Erythroblast (primary cell): ENCODE measurements around the gene GLRX5.
"Not testable (repeated sequence)": the region's sequence is repeated elsewhere in the genome, so short reads cannot be mapped to it uniquely, and the experiment has no call there.

Source experiments
- DNase-seq, 2 experiments: peaks; one replicate each; lab custom pipeline; 2025; lab: John Stamatoyannopoulos, UW
- GATA1 ChIP-seq: IDR thresholded peaks from 2 replicates; pipeline ENCODE4 v1.6.1; 2011; ENCODE audit warnings: low read depth, mild to moderate bottlenecking, control low read depth, low read length, moderate library complexity
- POLR2A ChIP-seq: IDR thresholded peaks from 2 replicates; pipeline ENCODE4 v1.6.1; 2011; ENCODE audit warnings: mild to moderate bottlenecking, low read length

GLRX5 gene

GRCh38 chr14:95504135-95505029 lies 30.5 kb upstream of the GLRX5 start:
- no peak for TF ChIP-seq POLR2A
- TF ChIP-seq GATA1, result no peak
- no peak for DNase-seq

- TF ChIP-seq GATA1 (no peak), POLR2A (no peak)
- DNase-seq, result no peak
These were observed 29.7 kb upstream of the GLRX5 start for GRCh38 chr14:95505030-95505589.

GRCh38 chr14:95507174-95507573 lies 27.7 kb upstream of the GLRX5 start:
- peak in 1 of 2 experiments; percentile 24 for DNase-seq
- TF ChIP-seq POLR2A, result no peak
- TF ChIP-seq GATA1, result no peak

- TF ChIP-seq POLR2A, result no peak
- no peak for TF ChIP-seq GATA1
- no peak for DNase-seq
These were observed 27.1 kb upstream of the GLRX5 start for GRCh38 chr14:95507701-95508103.

- TF ChIP-seq GATA1 (no peak), POLR2A (no peak)
- DNase-seq, result no peak
These were observed 26.5 kb upstream of the GLRX5 start for GRCh38 chr14:95508377-95508776.

- TF ChIP-seq POLR2A, result no peak
- TF ChIP-seq GATA1, result no peak
These were observed 25.4 kb upstream of the GLRX5 start for GRCh38 chr14:95509495-95509894.

GRCh38 chr14:95510344-95510743 lies 24.5 kb upstream of the GLRX5 start:
- not testable (repeated sequence) for DNase-seq

More at GRCh38 chr14:95509495-95509894, 25.4 kb upstream of the GLRX5 start:
- no peak for DNase-seq

GRCh38 chr14:95510804-95511203 lies 24.0 kb upstream of the GLRX5 start:
- DNase-seq, result no peak
- TF ChIP-seq GATA1, result no peak
- no peak for TF ChIP-seq POLR2A

GRCh38 chr14:95511687-95512086 lies 23.2 kb upstream of the GLRX5 start:
- no peak for TF ChIP-seq GATA1
- TF ChIP-seq POLR2A, result no peak
- no peak for DNase-seq

GRCh38 chr14:95513291-95513690 lies 21.6 kb upstream of the GLRX5 start:
- TF ChIP-seq GATA1 (no peak), POLR2A (no peak)
- DNase-seq, result no peak

GRCh38 chr14:95514131-95515079 lies 20.4 kb upstream of the GLRX5 start:
- no peak for DNase-seq
- TF ChIP-seq GATA1 (no peak), POLR2A (no peak)

GRCh38 chr14:95515080-95515489 lies 19.8 kb upstream of the GLRX5 start:
- no peak for TF ChIP-seq POLR2A
- no peak for TF ChIP-seq GATA1
- DNase-seq, result no peak
